Retinal pigment epithelial cell (primary cell): ENCODE results near the gene TBXAS1.
"Not testable (repeated sequence)": the region's sequence is repeated elsewhere in the genome, so short reads cannot be mapped to it uniquely, and the experiment has no call there.

Experiments used
- DNase-seq: peaks from one replicate; pipeline ENCODE4 v3.0.0-alpha.2; 2010; ENCODE audit warnings: low read depth
- H3K4me3 ChIP-seq: 2 replicates; pipeline ENCODE4 v1.5.1; 2011; ENCODE audit warnings: mild to moderate bottlenecking, low read length, control low read depth, moderate library complexity
- CTCF ChIP-seq: conservative IDR thresholded peaks from 2 replicates; pipeline ENCODE4 v1.5.1; 2011; ENCODE audit warnings: low read depth, low read length, control low read depth, inconsistent platforms

The TBXAS1 gene

GRCh38 chr7:139838276-139838675, 9.2 kb downstream of the TBXAS1 start:
- TF ChIP-seq CTCF, result no peak
- no peak for DNase-seq

GRCh38 chr7:139838876-139839275, 9.8 kb downstream of the TBXAS1 start:
- no peak for DNase-seq
- no peak for TF ChIP-seq CTCF
- no peak overlapping the region for H3K4me3 ChIP-seq

More at GRCh38 chr7:139838276-139838675, 9.2 kb downstream of the TBXAS1 start:
- H3K4me3 ChIP-seq, result no peak overlapping the region

GRCh38 chr7:139840776-139841175, 11.7 kb downstream of the TBXAS1 start:
- no peak for DNase-seq
- H3K4me3 ChIP-seq, result no peak overlapping the region
- TF ChIP-seq CTCF, result no peak

GRCh38 chr7:139842401-139843210, 13.5 kb downstream of the TBXAS1 start:
- DNase-seq, result no peak
- no peak for TF ChIP-seq CTCF
- no peak overlapping the region for H3K4me3 ChIP-seq

GRCh38 chr7:139843211-139843537, 14.1 kb downstream of the TBXAS1 start:
- not testable (repeated sequence) for DNase-seq, H3K4me3 ChIP-seq

- H3K4me3 ChIP-seq, result no peak overlapping the region
- DNase-seq, result no peak
- TF ChIP-seq CTCF, result no peak
These were observed 15.8 kb downstream of the TBXAS1 start for GRCh38 chr7:139844779-139845442.

GRCh38 chr7:139845443-139845805, 16.4 kb downstream of the TBXAS1 start:
- no peak overlapping the region for H3K4me3 ChIP-seq
- TF ChIP-seq CTCF, result no peak
- no peak for DNase-seq
